HL-60 (cell line): ENCODE results near the gene TRAF3IP1.

Source experiments
- DNase-seq, 2 experiments: peaks; one replicate each; pipeline ENCODE4 v3.0.0-alpha.2; 2010 to 2020; ENCODE audit warnings: low read depth in 1 of 2, low spot score in 1 of 2
- H3K27ac ChIP-seq: fragments of 250-450 bp; sonication (Bioruptor Pico); replicated peaks from 2 replicates; pipeline ENCODE4 v1.5.1; 2020; ENCODE audit warnings: mild to moderate bottlenecking, moderate library complexity
- H3K27me3 ChIP-seq: fragments of 250-450 bp; sonication (Bioruptor Pico); 2 replicates; pipeline ENCODE4 v1.5.1; 2021; ENCODE audit warnings: mild to moderate bottlenecking, moderate library complexity; ENCODE audit not compliant: insufficient read depth, poor library complexity, severe bottlenecking
- H3K4me3 ChIP-seq: replicated peaks from 2 replicates; pipeline ENCODE4 v1.5.1; 2011; ENCODE audit warnings: mild to moderate bottlenecking, control low read depth, low read length; ENCODE audit not compliant: insufficient read depth
- GABPA ChIP-seq: IDR thresholded peaks from 2 replicates; pipeline ENCODE4 v1.6.1; 2012; ENCODE audit warnings: low read depth
- POLR2AphosphoS5 ChIP-seq: IDR thresholded peaks from 2 replicates; pipeline ENCODE4 v1.6.1; 2012; ENCODE audit warnings: low read depth
- REST ChIP-seq: IDR thresholded peaks from 2 replicates; pipeline ENCODE4 v1.6.1; 2012; ENCODE audit warnings: low read depth; ENCODE audit not compliant: insufficient replicate concordance
- SPI1 ChIP-seq: IDR thresholded peaks from 2 replicates; pipeline ENCODE4 v1.6.1; 2012; ENCODE audit warnings: low read depth, mild to moderate bottlenecking, borderline replicate concordance
- TF ChIP-seq, protein P1 (sequence below): IDR thresholded peaks from one replicate; pipeline ENCODE4 v1.5.1; 2011; ENCODE audit warnings: low read length, control low read depth, inconsistent platforms; ENCODE audit not compliant: insufficient read depth

Gene TRAF3IP1

DNA sequence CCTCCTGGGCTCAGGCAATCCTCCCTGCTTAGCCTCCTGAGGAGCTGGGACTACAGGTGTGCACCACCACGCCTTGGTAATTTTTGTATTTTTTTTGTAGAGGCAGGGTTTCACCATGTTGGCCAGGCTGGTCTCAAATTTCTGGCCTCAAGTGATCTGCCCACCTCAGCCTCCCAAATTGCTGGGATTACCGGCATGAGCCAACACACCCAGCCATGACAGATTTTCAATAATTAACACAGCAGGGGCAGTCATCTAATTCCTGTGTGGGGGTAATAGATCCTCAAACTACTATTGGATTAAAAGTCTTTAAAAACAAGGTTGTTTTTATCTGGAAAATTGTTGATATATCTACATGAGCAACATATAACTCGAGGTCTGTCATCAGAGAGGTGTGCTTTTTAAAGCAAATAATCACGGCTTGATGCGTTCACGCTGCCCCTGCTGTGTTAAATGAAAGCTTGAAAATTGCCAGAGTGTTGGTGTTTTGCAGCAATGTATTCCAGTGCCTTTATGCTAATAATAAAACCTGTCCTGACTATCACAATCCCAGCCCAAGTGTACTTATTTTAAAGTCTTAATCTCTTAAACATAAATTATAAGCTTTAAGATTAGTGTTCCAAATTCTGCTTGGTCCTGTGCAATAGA lies 70.8 kb downstream of the TRAF3IP1 start:
- no peak for DNase-seq
- TF ChIP-seq, protein P1, sequence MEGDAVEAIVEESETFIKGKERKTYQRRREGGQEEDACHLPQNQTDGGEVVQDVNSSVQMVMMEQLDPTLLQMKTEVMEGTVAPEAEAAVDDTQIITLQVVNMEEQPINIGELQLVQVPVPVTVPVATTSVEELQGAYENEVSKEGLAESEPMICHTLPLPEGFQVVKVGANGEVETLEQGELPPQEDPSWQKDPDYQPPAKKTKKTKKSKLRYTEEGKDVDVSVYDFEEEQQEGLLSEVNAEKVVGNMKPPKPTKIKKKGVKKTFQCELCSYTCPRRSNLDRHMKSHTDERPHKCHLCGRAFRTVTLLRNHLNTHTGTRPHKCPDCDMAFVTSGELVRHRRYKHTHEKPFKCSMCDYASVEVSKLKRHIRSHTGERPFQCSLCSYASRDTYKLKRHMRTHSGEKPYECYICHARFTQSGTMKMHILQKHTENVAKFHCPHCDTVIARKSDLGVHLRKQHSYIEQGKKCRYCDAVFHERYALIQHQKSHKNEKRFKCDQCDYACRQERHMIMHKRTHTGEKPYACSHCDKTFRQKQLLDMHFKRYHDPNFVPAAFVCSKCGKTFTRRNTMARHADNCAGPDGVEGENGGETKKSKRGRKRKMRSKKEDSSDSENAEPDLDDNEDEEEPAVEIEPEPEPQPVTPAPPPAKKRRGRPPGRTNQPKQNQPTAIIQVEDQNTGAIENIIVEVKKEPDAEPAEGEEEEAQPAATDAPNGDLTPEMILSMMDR, result no peak
- TF ChIP-seq POLR2AphosphoS5, result no peak
- TF ChIP-seq SPI1, result no peak
- TF ChIP-seq GABPA, result no peak
- no peak for TF ChIP-seq REST
- no peak overlapping the region for H3K4me3 ChIP-seq
- no peak overlapping the region for H3K27ac ChIP-seq
- no peaks in the 10 kb centered on the region for H3K27me3 ChIP-seq

- H3K4me3 ChIP-seq, result no peak overlapping the region
- H3K27me3 ChIP-seq, result no peaks in the 10 kb centered on the region
- DNase-seq, result no peak
- TF ChIP-seq GABPA (no peak), POLR2AphosphoS5 (no peak), REST (no peak), SPI1 (no peak)
- TF ChIP-seq, protein P1, result no peak
- no peak overlapping the region for H3K27ac ChIP-seq
Observed at GRCh38 chr2:238396663-238397062, 76.3 kb downstream of the TRAF3IP1 start.

DNA sequence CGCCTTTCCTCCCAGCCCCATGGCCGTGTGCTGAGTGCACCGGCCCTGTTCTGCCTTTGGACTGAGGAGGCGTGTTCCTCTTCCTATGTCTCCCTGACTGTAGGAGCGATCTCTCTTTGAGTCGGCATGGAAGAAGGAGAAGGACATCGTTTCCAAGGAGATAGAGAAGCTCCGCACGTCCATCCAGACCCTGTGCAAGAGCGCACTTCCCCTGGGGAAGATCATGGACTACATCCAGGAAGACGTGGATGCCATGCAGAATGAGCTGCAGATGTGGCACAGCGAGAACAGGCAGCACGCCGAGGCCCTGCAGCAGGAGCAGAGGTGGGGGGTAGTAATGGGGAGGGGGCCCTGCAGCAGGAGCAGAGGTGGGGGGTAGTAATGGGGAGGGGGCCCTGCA lies 77.0 kb downstream of the TRAF3IP1 start:
- H3K4me3 ChIP-seq, result no peak overlapping the region
- DNase-seq, result no peak
- no peaks in the 10 kb centered on the region for H3K27me3 ChIP-seq
- TF ChIP-seq GABPA (no peak), POLR2AphosphoS5 (no peak), SPI1 (no peak), REST (no peak)
- TF ChIP-seq, protein P1, result no peak
- no peak overlapping the region for H3K27ac ChIP-seq
